Stimulated activated CD8-positive, alpha-beta memory T cell treated with anti-CD3 and anti-CD28 coated beads, Interleukin-4, amount 100 ng/mL, for 4 hours (primary cell): ENCODE results near the gene PDXK.

ENCODE experiments used
- DNase-seq, 2 donors: peaks; one replicate each; pipeline ENCODE4 v3.0.0-alpha.2; 2020; ENCODE audit warnings: low read depth in 2 of 2, low spot score in 1 of 2

PDXK gene

GRCh38 chr21:43741423-43742096 lies 22.6 kb downstream of the PDXK start:
- DNase-seq: no peak

GRCh38 chr21:43743947-43744346 lies 25.0 kb downstream of the PDXK start:
- no peak for DNase-seq

GRCh38 chr21:43744725-43745124 lies 25.8 kb downstream of the PDXK start:
- DNase-seq: no peak

- no peak for DNase-seq
Measured at GRCh38 chr21:43745772-43746517, 27.0 kb downstream of the PDXK start.

GRCh38 chr21:43748622-43749021 lies 29.7 kb downstream of the PDXK start:
- no peak for DNase-seq

DNA sequence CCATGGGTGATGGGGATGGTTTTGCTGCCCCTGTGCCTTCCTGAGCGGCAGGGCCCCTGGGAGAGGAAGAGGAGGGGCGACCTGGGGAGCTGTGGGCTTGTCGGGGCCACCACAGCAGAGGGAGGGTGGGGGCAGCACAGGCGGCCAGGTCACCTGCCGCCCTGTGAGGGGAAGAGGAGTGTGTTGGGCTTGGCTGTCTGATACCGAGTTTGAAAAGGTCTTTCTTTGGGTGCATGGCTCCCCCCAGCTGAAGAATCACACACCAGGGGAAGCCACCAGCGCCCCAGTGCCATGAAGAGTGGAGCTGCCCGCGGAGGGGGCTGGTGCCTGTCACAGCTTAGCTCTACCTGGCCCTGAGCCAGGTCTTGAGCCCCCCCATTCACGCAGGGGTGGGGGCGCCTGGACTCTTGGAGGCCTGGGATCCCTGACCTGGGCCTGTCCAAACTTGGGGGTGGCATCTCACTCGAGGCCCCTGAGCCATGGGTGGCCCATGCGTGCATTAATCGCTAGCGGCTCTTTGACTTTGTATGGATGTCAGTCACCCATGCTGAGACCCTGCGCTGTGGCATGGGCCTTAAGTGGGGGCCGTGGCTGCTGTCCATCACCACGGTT lies 30.8 kb downstream of the PDXK start:
- DNase-seq: no peak

- no peak for DNase-seq
Measured at GRCh38 chr21:43750339-43751033, 31.6 kb downstream of the PDXK start.

GRCh38 chr21:43751955-43752591 lies 33.1 kb downstream of the PDXK start:
- no peak for DNase-seq

DNA sequence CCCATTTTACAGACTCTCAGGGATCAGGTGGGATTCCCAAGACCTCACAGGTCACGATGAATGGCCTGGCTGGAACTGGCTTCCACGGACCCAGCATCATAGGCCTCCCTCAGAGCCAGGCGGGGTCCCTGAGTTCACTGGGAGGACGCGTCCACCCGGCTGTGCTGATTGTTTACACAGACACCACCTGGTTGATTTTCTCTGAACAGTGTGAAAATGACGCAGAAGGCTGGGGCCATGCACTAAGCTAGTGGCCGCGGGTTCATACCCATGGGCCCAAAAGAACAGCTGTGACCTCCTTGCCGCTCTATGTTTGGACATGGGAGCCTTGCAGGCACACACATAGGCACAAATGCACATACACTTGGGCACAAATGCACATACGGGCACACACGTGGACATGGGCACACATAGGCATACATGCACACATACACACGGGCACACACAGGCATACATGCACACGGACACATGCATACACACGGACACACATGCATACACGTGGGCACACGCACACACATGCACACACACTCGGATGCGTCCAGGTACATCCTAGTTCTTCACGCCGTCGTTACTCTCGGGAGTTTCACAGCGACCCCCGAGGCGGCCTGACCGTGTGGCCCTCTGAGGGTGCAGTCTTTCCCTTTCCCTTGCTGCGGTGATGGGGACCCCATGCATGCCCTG lies 34.0 kb downstream of the PDXK start:
- no peak for DNase-seq

GRCh38 chr21:43753439-43753799 lies 34.5 kb downstream of the PDXK start:
- DNase-seq: no peak

DNA sequence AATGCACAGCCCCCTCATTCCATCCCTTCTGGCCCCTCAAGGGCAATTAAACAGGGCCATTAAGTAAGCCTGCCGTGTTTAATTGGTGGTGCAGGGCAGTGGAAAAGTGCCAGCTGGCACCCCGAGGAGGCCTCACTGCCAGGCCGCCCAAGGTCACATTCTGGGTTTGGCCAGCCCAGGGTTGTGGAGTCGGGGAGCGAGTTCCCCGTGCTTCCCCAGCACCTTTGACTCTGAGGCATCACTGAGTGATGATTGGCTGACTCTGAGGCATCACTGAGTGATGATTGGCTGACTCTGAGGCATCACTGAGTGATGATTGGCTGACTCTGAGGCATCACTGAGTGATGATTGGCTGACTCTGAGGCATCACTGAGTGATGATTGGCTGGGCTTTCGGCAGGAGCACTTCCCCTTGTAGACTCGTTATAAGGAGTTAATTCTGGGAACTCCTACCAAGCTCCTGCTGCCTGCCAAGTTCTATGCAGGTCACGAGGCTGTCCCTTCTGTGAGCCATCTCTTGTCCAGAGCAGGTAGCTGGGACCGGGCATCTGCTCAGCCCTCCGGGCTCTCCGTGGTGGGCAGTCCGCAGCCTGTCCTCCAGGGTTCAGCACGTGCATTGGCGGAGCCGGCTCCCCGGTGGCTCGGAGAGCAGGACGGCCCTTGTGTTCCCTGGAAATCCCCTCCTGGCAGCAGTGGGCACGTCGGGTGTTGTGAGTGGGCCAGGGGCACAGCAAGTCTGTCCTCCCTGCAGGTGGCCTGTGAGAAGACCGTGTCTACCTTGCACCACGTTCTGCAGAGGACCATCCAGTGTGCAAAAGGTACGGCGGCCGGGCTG lies 36.2 kb downstream of the PDXK start:
- DNase-seq: no peak

- no peak for DNase-seq
Measured at GRCh38 chr21:43755820-43756594, 37.1 kb downstream of the PDXK start.

- no peak for DNase-seq
Measured at GRCh38 chr21:43757601-43758000, 38.7 kb downstream of the PDXK start.

DNA sequence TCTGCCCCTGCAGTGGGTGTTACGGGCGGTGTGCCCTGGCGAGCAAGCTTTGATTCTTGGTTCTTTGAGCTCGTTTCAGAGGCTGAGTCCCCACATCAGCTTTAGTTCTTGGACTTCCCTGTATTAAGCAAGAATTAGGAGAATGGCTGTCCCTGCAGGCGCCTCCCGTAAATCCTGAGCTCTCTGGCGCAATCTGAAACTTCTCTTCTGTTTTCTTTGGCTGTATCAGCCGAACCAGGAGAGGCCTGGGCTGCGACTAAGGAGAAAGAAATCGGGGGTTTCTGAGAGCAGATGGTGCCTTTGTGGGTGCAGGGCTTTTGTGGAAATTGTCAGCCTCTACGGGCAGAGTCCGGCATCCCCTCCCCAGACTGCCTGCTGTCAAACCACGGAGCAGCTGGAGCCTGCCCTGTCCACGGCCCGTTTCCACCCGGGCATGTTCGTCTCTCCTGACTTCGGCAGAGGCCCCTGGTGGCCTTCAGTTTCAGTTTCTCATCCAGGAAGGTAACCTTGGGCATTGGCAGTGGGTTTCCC lies 39.2 kb downstream of the PDXK start:
- DNase-seq: no peak

GRCh38 chr21:43758811-43759210 lies 39.9 kb downstream of the PDXK start:
- DNase-seq: no peak

DNA sequence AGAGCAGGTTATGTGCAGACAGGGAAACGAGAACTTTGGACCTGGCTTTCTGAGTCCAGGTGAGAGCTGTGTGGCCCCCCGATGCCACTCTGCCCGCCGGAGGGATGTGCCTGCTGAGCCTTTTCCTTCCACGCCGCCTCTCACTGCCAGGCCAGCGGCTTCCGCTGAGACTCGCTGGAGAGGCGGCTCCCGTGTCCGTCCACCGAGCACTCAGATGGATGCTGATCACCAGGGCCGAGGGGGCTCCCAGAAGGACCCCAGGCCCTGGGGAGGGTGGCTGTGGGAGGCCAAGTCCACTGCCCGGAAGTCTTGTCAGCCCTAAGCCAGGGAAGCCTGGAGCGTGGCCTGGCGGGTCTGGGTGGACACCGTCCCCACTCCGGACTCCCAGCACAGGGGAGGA lies 40.7 kb downstream of the PDXK start:
- DNase-seq: no peak

GRCh38 chr21:43760391-43760958 lies 41.5 kb downstream of the PDXK start:
- no peak for DNase-seq

GRCh38 chr21:43761886-43762285 lies 43.0 kb downstream of the PDXK start:
- DNase-seq: no peak
